GM21825 (cell line): Measurements from ENCODE around the gene EXD1.

ENCODE experiments used
- ATAC-seq: cut with Tn5 transposase; IDR thresholded peaks from one replicate; pipeline ENCODE4 v1.9.1; 2021; ENCODE audit warnings: mild to moderate bottlenecking, moderate library complexity; ENCODE audit not compliant: unreplicated experiment

The EXD1 gene

GRCh38 chr15:41233367-41233771 is 2.8 kb upstream of the EXD1 start:
- no peak for ATAC-seq

DNA sequence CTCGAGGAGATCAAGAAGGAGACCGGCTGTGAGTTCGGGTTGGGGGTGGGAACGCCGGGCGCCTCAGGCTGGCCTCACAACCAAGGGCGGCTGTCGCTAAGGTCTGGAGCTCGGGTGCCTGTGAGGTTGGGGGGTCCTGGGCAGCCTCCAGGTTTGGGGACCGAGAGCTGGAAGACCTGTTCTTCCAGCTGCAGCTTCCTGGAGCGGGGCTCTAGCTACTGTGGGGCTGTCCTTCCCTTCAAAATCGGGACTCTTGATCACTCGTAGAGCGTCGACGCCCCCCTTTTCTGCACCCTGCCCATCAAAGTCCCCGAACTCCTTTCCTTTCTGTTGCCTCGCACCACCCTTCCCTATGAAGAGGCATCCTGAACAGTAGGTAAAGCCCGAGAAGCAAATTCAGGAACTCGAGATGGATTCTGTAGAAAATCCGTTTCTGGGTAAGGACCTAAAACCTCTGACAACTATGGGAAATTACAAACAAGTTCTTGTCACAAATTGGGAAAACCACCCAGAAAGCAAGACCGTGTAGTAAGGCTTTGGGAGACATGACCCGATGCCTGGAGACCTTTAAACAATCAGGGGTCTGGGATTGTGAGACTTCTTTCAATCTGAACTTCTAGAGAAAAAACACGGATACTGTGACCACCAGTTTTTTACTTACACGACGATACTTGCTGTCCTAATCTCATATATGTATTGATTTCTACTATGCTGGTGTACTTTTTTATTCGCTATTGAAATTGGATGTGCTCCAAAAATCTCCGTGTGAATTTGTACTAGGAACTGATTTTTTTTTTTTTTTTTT is 1.1 kb upstream of the EXD1 start:
- no peak for ATAC-seq

DNA sequence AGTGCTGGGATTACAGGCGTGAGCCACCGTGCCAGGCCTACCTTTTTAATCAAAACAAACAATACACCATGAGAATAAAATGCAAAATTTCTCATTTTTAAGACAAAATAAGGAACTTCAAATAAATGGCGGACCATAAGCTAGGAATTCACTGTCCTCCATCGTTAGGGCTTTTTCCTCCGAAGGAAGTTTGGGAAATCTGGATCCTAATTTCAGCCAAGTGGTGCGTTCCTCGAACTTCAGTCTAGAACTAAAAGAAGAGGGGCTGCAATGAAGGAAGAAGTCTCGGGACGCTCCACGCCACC is 260 bp downstream of the EXD1 start:
- ATAC-seq: no peak

GRCh38 chr15:41219381-41219780 is 11.2 kb downstream of the EXD1 start:
- ATAC-seq: no peak

DNA sequence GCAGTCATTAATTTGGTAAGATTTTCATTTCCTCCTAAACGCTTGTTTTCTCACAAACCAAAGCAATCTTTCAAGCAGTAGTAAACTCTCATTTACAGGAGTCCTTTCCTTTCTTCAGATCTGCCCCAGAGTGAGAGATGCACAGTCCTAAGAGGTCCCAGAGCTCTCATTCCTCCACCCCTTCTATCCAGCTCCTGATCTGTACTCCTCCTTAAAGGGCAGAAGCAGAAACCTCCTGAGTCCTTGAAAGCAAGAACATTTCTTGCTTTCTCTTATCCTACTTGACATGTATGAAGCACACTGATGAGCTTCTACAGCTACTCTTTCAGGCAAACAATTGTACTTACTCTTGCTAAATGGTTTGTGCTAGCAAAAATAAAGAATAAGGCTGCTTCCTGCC is 11.7 kb downstream of the EXD1 start:
- ATAC-seq: no peak

GRCh38 chr15:41215708-41216107 is 14.8 kb downstream of the EXD1 start:
- ATAC-seq: no peak

DNA sequence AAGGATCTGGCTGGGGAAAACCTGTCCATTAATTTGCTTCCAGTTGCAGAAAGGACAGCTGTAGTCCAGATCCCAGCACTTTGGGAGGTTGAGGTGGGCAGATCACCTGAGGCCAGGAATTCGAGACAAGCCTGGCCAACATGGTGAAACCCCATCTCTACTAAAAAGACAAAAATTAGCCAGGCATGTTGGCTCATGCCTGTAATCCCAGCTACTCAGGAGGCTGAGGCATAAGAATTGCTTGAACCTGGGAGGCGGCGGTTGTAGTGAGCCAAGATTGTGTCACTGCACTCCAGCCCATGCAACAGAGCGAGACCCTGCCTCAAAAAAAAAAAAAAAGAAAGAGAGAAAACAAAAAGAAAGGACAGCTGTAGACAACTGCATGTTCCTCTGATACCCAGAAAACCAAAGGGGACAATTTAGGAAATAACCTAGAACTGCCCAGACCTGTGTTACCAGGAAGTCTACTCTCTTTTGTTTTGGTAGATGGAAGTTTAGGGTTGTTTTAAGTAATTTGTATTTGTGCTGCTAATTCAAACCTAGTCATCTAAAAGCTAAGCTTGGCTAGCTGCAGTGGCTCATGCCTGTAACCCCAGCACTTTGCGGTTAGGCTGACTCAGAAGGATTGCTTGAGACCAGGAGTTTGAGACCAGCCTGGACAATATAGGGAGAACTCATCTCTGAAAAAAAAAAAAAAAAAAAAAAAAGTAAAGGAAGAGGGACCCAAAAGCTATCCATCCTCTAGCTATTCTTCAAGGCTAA is 22.7 kb downstream of the EXD1 start:
- ATAC-seq: no peak

DNA sequence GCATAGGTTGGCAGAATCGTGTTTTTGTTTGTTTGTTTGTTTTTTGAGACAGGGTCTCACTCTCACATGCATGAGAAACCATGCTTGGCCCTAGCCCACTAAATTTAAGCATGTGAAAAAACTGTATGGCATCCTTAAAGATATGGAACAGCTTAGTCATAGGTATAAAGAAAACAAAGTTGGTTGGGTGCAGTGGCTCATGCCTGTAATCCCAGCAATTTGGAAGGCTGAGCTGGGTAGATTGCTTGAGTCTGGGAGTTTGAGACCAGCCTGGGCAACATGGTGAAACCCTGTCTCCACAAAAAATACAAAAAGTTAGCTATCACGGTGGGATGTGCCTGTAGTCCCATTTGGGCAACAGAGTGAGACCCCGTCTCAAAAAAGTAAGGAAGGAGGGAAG is 25.2 kb downstream of the EXD1 start:
- ATAC-seq: no peak

- ATAC-seq: no peak
Measured at GRCh38 chr15:41203395-41203794, 27.2 kb downstream of the EXD1 start.

DNA sequence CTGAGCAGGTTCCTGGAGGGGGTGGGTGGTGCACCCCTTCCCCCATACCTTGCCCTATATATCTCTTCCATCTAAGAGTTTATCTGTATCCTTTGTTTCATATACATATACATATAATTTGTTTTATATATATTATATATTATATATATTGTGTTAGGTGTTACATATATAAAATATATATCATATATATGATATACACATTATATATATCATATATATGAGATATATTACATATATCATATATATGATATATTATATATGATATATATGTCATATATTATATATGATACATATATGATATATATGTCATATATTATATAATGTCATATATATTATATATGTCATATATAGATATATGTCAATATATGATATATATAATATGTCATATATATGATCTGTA is 31.1 kb downstream of the EXD1 start:
- no peak for ATAC-seq

DNA sequence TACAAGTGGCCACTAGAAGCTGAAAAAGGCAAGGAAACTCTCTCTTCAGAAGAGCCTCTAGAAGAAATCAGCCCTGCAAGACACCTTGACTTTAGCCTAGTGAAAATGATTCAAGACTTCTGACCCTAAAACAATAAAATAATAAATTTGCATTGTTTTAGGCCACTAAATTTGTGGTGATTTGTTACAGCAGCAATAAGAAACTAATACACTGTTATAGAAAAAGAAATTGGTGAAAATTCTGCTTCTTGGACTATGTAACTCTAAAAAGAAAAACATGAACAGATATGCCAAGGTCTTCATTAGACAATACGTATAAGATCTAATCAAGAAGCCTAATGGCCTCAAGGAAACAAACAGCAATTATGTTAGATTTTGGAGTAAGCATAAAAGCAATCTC is 36.1 kb downstream of the EXD1 start:
- no peak for ATAC-seq

GRCh38 chr15:41183581-41183980 is 47.0 kb downstream of the EXD1 start:
- no peak for ATAC-seq

DNA sequence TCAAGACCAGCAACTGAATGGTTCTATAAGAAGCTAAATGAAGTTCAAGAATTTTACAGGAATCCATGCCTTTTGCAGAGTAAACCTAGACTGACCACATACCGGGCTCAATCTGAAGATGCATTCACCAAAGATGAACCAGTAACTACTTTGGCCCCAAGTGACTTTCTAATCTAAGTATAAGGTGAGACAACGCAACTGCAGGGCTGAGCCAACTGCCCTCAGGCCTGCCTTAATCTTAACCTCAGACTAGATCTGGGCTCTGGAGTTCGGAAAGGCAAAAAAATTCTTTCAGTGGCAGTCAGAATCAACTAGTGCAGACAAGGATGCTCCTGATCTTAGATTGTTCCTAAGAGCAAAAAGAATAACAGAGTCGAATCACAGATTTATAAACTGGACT is 48.3 kb downstream of the EXD1 start:
- ATAC-seq: no peak

DNA sequence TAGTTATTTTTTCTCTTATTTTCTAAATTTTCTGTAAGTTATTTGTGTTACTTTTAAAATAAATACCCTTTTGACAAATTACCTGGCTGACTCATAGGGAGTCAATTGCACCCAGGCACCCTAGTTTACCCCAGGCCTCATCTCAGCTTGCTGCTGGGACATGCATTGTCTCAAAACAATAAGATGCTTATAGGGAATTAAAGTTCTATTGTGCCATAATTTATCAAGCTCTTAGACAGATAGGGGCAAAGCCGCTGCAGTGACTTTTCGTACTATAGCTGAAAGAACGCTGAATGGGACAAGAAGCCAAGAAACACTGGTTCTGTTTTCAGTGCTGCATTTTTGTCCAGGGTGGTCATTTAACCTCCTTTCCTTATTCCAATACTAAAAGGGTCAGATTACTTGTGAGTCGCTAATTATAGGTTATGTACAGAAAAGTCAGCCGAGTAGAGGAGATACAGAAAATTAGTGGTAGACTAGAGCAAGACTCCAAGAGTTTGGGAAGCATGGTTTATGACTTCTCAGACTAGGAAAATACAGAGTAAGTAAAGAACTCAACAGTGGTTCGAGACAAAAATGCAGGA is 50.3 kb downstream of the EXD1 start:
- ATAC-seq: no peak

- ATAC-seq: no peak
Measured at GRCh38 chr15:41169781-41170180, 60.8 kb downstream of the EXD1 start.

- ATAC-seq: no peak
Measured at GRCh38 chr15:41169086-41169485, 61.5 kb downstream of the EXD1 start.

GRCh38 chr15:41161736-41162135 is 68.8 kb downstream of the EXD1 start:
- ATAC-seq: no peak

DNA sequence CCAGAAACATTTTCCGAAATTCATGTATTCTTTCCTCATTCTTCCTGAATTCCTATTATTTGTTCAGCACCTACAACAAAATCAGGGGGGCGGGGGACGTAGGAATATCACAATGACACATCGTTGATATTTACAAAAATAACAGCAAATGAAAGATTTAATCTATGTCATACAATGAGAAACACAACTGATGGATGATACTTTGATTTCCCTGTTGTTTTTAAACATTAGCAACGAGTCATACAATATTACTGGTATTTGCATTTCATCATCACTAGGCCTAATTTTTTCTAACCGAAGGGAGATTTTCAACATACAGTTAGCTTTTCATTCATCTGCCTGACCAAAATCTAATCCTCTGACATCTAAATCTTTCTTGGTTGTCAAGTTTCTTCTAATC is 69.2 kb downstream of the EXD1 start:
- no peak for ATAC-seq

GRCh38 chr15:41160639-41161315 is 69.8 kb downstream of the EXD1 start:
- no peak for ATAC-seq

DNA sequence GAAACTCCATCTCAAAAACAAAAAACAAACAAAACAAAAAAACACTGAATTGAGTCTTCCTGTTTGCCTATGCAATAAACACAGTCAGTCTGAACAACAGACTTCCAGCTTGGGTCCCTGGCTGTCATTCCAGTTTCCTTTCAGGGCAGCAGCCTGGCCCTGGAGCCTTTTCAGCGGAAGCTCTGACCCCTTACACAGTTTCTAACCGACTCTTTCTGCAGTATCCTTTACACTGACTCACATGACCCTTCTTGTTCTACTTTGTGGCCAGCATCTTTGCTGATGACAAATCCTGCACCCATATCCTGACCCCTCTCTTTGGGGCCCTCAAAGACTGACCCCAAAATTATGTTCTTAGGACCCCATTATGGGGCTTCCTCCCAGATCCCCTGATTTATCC is 76.1 kb downstream of the EXD1 start:
- no peak for ATAC-seq

- ATAC-seq: no peak
Measured at GRCh38 chr15:41153733-41154132, 76.8 kb downstream of the EXD1 start.
